ENCODE results near the gene TSPEAR. TPM values are rescaled to one million over a fixed set of nuclear protein-coding genes. Genes with fewer than 3 reads are reported as not detected.

TSPEAR gene
- total and polyA plus RNA-seq, 2 of the 13 experiments (the other 11 are each of a cell fraction or from before 2014, with no cell fraction given), result 0.07 to 0.32 TPM

DNA sequence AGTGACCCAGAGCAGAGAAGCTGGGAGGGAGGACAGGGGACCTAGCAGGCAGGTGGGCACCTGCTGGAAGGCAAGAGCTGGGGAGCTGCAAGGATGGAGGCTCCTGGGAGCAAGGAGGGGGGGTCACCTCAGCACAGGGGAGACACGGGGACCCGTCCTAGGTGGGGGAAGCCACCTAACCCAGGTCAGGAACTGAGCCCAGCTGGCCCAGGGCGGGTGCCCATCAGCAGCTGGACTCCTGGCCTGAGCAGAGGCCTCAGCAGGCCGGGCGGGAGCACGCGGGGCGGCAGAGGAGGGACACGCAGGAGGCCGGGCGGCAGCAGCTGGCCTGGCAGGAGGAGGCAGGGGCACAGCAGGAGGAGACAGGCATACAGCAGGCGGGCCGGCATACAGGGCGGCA is 172.3 kb downstream of the TSPEAR start (continued):
- TF ChIP-seq, protein P1, sequence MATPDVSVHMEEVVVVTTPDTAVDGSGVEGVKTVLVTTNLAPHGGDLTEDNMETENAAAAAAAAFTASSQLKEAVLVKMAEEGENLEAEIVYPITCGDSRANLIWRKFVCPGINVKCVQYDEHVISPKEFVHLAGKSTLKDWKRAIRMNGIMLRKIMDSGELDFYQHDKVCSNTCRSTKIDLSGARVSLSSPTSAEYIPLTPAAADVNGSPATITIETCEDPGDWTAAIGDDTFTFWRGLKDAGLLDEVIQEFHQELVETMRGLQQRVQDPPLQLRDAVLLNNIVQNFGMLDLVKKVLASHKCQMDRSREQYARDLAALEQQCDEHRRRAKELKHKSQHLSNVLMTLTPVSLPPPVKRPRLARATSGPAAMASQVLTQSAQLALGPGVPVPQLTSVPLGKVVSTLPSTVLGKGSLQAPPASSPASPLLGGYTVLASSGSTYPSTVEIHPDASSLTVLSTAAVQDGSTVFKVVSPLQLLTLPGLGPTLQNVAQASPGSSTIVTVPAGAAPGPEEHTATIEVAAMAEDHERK (CRISPR knock-in tag; IDR thresholded peaks at IDR 0.05; ENCODE audit: low read depth), result no peak
- TF ChIP-seq, protein P2, sequence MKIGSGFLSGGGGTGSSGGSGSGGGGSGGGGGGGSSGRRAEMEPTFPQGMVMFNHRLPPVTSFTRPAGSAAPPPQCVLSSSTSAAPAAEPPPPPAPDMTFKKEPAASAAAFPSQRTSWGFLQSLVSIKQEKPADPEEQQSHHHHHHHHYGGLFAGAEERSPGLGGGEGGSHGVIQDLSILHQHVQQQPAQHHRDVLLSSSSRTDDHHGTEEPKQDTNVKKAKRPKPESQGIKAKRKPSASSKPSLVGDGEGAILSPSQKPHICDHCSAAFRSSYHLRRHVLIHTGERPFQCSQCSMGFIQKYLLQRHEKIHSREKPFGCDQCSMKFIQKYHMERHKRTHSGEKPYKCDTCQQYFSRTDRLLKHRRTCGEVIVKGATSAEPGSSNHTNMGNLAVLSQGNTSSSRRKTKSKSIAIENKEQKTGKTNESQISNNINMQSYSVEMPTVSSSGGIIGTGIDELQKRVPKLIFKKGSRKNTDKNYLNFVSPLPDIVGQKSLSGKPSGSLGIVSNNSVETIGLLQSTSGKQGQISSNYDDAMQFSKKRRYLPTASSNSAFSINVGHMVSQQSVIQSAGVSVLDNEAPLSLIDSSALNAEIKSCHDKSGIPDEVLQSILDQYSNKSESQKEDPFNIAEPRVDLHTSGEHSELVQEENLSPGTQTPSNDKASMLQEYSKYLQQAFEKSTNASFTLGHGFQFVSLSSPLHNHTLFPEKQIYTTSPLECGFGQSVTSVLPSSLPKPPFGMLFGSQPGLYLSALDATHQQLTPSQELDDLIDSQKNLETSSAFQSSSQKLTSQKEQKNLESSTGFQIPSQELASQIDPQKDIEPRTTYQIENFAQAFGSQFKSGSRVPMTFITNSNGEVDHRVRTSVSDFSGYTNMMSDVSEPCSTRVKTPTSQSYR (CRISPR knock-in tag; IDR thresholded peaks at IDR 0.05; ENCODE audit: borderline replicate concordance), result no peak

DNA sequence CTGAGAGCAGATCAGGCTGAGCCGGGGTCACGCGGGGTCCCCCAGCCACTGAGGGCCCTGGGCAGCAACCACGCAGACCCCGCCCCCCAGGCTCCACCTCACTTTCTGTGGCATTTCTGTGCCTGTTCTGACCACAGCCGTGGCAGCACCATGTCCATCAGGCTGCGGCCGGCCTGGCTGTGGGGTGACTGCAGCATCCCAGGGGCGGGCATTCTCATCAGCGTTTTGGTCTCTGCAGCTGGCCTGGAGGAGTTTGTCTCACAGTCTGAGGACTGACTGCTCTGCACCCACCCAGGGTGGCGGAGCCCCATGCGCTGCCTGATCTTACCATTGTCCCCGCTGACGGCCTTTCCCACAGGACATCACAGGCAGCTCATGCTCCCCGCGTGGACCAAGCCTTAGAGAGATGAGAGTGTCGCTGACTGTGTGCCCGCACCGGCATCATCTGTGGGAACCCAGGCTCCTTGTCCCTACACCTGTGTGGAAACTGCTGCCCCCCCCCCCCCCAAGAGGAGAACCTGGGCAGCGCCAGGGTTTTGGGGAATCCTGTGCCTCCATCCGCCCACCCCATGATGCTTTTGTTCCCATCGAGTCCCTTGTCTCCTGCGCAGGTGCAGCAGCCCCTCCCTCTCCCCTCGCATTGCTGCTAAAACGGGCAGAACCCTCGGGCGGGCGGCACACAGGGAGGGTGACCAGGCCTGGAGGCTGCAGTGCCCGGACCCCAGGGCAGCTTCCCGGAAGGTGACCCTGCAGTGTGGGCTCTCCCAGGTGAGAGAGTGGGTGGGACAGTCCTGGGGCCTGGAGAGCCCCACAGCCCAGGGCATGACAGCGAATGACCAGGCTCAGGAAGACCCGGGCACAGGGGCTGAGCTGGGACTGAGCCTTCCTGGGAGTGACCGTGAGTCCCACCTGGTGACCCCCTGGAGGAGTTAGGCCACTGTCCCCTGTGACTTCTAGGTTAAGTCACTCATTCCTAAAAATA is 173.2 kb downstream of the TSPEAR start:
- no peak for DNase-seq (ENCODE audit: low spot score)
- H3K9ac ChIP-seq (ENCODE audit: insufficient read depth, low read depth, low read length), result no peak overlapping the region
- H3K36me3 ChIP-seq (replicated peaks in 1 of 2; ENCODE audit: control insufficient read depth in 1 of 2, insufficient read depth in 2 of 2, low read length in 2 of 2), result no peaks in the 10 kb centered on the region
- no peaks in the 10 kb centered on the region for H3K79me2 ChIP-seq (ENCODE audit: insufficient read depth, low read length)
- H3K4me3 ChIP-seq (replicated peaks in 1 of 3; ENCODE audit: insufficient read depth in 1 of 3, low read depth in 2 of 3, low read length in 3 of 3), result no peak overlapping the region
- H3K27me3 ChIP-seq (ENCODE audit: control insufficient read depth in 1 of 2, insufficient read depth in 2 of 2, low read length in 2 of 2), result no peaks in the 10 kb centered on the region; a peak in 2 of 5 replicates
- ATAC-seq, result no peak; the same call in 2 of the 3 replicates
- 63% methylated on average over 9 of the region's 33 CpGs for WGBS (ENCODE audit: low lambda C conversion rate)
- no peaks in the 10 kb centered on the region for H3K4me1 ChIP-seq (ENCODE audit: insufficient read depth, low read length)
- no peak for TF ChIP-seq ZSCAN31 (CRISPR knock-in tag; IDR thresholded peaks at IDR 0.05; ENCODE audit: low read depth)
- no peak for TF ChIP-seq RBM39 (IDR thresholded peaks at IDR 0.05; ENCODE audit: low read depth, low read length, poor library complexity, severe bottlenecking)
- no peak for TF ChIP-seq RAD21 (CRISPR knock-in tag; IDR thresholded peaks at IDR 0.05)
- TF ChIP-seq HNF4G (IDR thresholded peaks at IDR 0.05; ENCODE audit: borderline replicate concordance, low read depth, low read length), result no peak
- no peak for TF ChIP-seq HNF4G (CRISPR knock-in tag; IDR thresholded peaks at IDR 0.05; ENCODE audit: borderline replicate concordance, low read depth)
- no peak for TF ChIP-seq FOSL2 (CRISPR knock-in tag; IDR thresholded peaks at IDR 0.05)
- no peak for TF ChIP-seq NFATC3 (CRISPR knock-in tag; IDR thresholded peaks at IDR 0.05)
- TF ChIP-seq TARDBP (CRISPR knock-in tag; IDR thresholded peaks at IDR 0.05), result no peak
- no peak for TF ChIP-seq HDAC2 (CRISPR knock-in tag; IDR thresholded peaks at IDR 0.05)
- TF ChIP-seq RFXANK (CRISPR knock-in tag; IDR thresholded peaks at IDR 0.05), result no peak
- TF ChIP-seq BRD4 (CRISPR knock-in tag; IDR thresholded peaks at IDR 0.05), result no peak
- TF ChIP-seq ZNF432 (CRISPR knock-in tag; IDR thresholded peaks at IDR 0.05; ENCODE audit: borderline replicate concordance), result no peak
- no peak for TF ChIP-seq CCAR2 (optimal IDR thresholded peaks at IDR 0.05; ENCODE audit: low read depth, low read length)
- ChIA-PET POLR2A (no interaction called here), CTCF (ENCODE audit: low intra/inter-chr PET ratio, low total read pairs) (no interaction called here)
- H3K9me3 ChIP-seq (ENCODE audit: low read length), result peaks cover 14% of the 10 kb centered on the region; the same call in 1 of the 2 replicates
- H3K4me2 ChIP-seq (ENCODE audit: low read depth, low read length), result no peak overlapping the region
- no peaks in the 10 kb centered on the region for H4K20me1 ChIP-seq (ENCODE audit: insufficient read depth, low read length)
- no peak for FAIRE-seq
- in situ Hi-C loops (cut with HindIII; ENCODE audit: extremely low pct_ligation_motif_present, low pct_unique_long_range_greater_than_20kb), result no loop called here
- intact Hi-C loops (cut with micrococcal nuclease; ENCODE audit: unreplicated experiment), result no loop called here
- no peak overlapping the region for H2AFZ ChIP-seq (ENCODE audit: low read length)
- BruUV-seq (replicated peaks), result no TSS peak
- no peak overlapping the region for H3K27ac ChIP-seq (ENCODE audit: extremely low read length, insufficient read depth, low read length)
